ENCODE data around the gene PKP4.

PKP4 gene

GRCh38 chr2:158414538-158414937 lies 42.2 kb upstream of the PKP4 start:
- TF ChIP-seq, protein P1, sequence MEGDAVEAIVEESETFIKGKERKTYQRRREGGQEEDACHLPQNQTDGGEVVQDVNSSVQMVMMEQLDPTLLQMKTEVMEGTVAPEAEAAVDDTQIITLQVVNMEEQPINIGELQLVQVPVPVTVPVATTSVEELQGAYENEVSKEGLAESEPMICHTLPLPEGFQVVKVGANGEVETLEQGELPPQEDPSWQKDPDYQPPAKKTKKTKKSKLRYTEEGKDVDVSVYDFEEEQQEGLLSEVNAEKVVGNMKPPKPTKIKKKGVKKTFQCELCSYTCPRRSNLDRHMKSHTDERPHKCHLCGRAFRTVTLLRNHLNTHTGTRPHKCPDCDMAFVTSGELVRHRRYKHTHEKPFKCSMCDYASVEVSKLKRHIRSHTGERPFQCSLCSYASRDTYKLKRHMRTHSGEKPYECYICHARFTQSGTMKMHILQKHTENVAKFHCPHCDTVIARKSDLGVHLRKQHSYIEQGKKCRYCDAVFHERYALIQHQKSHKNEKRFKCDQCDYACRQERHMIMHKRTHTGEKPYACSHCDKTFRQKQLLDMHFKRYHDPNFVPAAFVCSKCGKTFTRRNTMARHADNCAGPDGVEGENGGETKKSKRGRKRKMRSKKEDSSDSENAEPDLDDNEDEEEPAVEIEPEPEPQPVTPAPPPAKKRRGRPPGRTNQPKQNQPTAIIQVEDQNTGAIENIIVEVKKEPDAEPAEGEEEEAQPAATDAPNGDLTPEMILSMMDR (IDR thresholded peaks at IDR 0.05): no peak

DNA sequence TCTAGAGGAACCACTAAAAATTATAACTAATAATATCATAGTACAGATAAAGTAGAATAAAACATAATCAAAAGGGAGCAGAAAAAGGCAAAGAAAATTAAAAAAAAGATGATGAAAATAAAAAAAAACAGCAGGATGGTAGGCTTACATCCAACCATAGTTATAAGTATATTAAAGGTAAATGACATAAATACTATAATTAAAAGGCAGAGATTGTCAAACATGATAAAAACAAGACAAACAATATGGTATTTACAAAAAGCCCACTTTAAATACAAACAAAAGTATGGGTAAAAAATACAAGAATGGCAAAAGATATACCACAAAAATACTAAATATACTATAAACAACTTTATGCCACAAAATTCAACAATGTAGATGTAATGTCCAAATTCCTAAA lies 24.6 kb upstream of the PKP4 start:
- TF ChIP-seq, protein P1 (IDR thresholded peaks at IDR 0.05): no peak

DNA sequence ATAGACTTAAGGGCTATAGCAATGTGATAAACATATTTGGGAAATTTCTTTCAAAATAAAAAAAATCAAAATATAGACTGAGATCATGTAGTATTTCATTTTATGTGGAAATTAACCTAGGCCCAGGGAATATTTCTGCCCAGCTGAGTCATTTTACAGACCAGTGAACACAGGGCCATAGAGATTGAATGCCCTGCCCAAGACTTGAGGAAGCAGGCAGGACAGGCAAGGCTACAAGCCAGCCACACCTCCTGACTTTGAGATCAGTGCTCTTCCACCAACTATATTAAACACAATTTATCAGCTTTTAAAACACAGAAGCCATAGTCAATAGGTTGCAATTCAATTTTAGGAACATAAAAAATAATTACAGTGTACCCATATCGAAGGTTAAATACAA lies 13.1 kb upstream of the PKP4 start:
- TF ChIP-seq, protein P1 (IDR thresholded peaks at IDR 0.05): no peak

- TF ChIP-seq, protein P1 (IDR thresholded peaks at IDR 0.05): no peak
Measured at GRCh38 chr2:158457092-158457825, 507 bp downstream of the PKP4 start.

DNA sequence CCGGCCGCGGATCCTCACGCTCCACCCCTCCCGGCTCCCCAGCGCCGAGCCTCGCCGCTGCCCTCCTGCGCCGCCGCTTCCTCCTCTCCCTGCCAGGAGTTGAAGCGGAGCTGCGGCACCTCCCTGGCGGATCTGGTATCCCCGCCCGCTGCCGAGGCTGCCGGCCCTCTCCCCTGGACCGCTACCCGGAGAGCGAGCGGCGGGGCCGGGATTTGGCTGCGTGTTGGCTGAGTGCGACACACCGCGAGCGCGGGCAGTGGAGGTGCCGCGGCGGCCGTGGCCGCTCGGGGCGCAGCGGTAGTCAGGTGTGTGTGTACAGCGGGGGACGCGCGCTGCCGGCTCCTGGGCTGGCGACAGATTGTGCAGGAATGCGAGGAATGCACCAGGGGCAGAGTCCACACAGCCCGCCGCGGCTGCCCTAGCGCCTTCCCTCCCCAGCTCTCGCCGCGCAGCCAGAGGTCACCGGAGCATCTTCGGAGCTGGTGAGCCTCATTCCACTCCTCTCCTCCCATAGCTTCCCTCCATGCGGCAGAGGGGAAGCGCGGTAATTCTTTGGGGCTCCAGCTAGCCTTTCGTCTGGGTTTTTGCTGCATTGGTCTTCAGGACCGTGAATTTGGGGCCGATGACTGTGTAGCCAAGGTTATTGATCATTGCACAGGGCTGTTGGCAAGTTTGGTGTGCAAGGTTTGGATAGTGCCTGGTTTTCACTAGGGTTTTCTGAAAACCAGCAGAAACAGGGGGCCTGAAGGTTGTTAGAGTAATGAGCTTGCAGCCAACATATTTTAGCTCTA lies 1.3 kb downstream of the PKP4 start:
- TF ChIP-seq, protein P1 (IDR thresholded peaks at IDR 0.05): peak; percentile 37

DNA sequence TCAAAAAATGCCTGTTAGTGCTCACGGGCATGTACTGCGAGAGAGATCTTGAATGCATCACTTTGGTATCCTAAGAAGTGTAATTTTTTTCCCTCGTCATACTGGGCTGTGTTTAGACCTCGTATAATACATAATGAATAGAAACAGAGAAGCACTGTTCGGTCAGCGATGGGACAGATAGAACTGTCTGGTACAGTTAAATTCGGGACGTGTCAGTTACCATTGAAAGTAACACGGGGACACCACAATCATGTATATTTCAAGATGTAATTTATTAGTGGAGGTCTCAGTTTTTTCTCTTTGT lies 1.8 kb downstream of the PKP4 start:
- TF ChIP-seq, protein P1 (IDR thresholded peaks at IDR 0.05): no peak

DNA sequence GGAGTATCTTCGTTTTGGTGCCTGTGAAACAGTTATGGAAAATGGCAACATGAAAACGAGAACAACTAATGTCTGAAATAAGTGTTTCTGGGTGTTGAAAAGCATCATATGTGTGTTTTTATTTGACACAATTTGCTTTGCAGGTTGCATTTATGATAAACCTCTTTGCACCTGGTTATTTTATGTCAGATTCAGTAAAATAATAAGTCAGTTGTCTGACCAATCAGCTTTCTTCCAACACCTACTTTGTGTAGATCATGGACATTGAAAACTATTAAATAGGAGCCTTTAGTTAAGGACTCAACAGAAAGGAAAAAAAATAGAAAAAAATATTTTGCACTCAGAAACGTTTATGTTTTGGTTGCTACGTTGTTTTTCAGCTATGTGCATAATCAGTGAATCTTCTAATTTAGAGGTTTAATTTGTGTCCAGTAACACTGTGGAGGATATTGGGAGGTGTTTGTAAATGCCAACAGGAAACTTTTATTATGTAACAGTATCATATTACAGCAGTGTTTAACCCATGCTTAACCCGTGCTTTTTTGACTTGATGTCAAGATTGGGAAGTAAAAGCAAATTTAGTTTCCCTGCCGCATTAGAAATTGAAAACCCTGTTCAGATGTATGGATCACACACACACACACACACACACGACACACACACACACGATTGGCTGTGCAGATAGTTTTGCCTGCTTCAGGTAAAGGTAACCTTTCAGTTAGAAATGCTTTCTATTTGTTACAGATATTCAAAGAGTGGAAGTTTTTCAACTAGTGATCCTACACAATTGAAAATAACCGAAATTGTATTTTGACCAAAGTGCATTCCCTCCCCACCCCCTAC lies 2.6 kb downstream of the PKP4 start:
- TF ChIP-seq, protein P1 (IDR thresholded peaks at IDR 0.05): no peak

Data from LNCAP (cell line).